ENCODE results near the gene SORT1.
"Not testable (repeated sequence)": the region's sequence is repeated elsewhere in the genome, so short reads cannot be mapped to it uniquely, and the experiment has no call there.

The SORT1 gene

DNA sequence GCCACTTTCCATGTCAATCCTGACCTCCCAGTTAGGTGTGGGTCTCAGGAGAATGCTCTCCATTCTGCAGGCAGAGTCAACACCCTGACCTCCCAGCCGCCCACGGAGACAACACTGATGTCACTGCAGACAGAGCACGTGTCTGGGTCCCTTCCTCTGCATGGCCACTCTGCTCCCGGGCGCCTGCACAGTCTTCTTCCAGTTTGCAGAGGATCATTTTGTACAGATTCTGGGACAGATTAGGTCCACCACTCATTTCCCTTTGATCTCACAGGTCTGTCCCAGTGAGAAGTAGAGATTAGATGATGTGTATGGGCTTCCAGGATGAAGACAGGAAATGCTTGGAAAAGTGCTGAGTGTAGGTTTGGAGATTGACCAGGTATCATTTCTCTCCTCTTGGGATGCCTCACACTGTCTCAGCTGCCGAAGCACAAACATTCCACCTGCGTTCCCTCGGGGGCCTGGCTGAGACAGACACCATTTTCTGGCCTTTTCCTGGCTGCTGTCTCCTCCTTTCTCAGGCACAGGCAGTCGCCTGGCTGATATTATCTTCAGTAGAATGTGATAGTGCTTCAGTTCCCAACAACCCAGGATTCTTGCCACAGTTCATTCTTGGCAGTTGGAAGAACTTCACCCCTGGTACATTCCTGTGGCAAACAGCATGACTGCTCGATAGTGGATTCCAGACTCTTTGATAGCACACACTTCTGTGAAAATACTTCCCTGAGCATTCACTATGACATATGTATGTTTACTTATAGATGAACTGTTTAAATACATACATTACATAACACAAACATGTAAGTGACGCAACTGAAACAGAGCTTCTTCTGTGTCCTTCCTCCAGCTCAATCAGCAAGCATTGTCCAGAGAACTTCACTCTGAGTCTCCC, 98.8 kb downstream of the SORT1 start:
- no peak for DNase-seq (ENCODE audit: low read depth, low spot score)

DNA sequence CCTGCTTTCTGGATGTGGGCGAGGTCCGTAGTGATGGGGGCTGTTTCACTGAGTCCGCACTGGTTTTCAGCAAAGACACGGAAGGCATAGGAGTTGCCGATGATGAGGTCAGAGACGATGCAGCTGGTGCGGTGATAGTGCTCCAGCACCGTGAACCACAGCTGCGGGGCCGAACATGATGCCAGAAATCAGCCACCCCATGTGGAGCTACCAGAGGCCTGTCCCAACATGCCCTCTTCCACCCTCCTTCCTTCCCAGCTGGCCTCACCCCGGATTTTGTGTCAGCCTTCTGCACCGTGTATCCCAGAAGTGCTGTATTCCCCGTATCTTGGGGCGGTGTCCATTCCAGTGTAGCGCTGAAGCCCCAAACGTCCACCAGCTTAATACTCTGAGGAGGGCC, 100.9 kb downstream of the SORT1 start:
- DNase-seq (ENCODE audit: low read depth, low spot score), result no peak

DNA sequence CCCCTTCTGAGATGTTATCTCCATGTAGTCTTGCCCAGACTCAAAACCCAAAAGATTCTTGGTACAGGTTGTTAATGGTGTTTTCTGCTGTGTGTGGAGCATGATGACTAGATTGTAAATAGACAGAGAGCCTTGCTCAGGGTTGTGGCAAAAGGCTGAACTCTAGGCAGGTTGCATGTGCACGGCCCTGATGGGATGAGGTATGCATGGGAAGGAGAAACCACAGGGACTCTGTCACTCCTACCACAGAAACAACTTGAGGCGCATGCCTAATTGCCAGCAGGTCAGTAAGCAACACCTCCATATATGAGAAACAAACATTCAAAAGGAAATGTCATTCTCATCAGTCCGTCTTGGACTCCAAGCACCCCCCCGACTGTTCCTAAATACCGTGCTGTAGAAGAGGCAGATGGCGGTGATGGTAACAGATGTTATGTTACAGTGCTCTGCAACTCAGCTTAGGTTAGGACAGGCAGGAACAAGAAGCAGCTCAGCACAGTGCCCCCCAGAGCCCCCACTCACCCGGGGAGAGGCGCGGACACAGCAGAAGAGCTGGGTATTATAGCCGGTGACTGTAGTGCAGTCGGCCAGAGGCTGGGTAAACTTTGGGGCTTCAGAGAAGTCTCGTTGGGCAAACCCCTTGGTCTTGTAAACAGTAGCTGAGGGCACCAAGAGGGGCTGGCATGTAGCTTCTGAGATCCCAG, 101.9 kb downstream of the SORT1 start:
- no peak for DNase-seq (ENCODE audit: low read depth, low spot score)

DNA sequence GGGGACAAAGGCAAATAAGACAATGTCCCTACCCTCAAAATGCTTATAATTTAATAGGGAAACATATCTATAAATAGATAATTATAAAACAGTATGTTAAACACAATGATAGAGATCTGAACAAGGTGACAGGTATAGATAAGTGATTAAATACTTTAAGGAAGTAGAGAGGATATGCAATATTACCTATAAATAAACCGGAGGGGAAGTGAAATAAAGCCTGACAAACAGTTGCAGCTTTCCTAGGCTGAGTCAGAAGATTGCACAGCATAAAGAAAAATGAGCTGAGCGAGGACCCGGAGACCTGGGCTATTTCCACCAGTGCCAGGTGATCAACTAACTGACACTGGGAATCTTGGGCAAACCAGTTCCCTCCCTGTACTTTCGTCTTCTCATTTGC, 103.2 kb downstream of the SORT1 start:
- no peak for DNase-seq (ENCODE audit: low read depth, low spot score)

DNA sequence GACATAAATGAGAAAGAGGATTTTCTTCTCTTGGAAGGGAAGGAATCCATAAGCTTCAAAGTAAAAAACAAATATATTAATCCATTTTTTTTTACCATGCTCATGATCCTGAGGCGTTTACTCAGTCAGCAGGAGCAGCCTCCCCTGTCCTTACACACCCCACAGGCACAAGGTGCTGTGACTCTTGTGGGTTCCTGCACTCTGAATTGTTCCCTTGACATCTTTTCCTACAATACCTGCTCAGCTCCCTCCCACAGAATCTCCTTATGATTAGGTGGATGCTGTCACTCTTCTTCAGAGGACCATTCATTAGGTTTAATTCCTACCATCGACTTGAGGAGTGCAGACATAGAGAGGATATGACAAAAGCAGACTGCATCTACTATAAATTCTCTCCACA, 104.7 kb downstream of the SORT1 start:
- no peak for DNase-seq (ENCODE audit: low read depth, low spot score)

DNA sequence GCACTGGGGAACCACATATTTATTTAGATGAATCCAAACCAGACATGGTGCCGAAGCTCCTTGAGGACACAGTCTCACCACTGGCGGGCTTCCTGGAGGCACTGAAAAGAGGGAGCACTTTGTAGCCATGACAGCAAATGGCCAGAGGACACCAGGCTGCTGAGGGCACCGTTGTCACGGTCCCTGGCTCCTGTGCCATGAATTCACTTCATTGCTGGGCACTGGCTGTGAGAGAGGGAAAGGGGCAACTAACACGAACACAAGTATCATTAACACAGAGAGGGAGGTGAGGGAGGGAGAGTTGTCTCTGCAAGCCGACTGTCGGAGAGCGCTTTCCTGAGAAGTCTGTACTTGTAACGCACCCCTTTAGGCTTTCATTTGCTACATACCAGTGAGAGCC, 105.4 kb downstream of the SORT1 start:
- no peak for DNase-seq (ENCODE audit: low read depth, low spot score)

DNA sequence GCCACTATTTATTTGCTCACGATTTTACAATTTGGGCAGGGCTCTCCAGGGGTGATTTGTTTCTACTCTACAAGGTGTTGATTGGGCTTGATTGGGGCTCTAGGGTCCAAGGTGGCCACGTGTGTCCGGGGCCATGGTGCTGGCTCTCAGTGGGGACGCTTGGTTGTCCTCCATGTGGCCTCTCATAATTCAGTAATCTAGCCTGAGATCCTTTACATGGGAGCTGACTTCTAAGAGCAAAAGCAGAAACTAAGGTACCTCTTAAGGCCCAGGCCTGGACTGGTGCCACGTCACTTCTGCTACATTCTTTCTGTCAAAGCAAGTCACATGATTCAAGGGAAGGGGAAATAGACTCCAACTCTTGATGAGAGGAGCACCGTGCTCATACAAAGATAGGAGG, 106.7 kb downstream of the SORT1 start:
- no peak for DNase-seq (ENCODE audit: low read depth, low spot score)

DNA sequence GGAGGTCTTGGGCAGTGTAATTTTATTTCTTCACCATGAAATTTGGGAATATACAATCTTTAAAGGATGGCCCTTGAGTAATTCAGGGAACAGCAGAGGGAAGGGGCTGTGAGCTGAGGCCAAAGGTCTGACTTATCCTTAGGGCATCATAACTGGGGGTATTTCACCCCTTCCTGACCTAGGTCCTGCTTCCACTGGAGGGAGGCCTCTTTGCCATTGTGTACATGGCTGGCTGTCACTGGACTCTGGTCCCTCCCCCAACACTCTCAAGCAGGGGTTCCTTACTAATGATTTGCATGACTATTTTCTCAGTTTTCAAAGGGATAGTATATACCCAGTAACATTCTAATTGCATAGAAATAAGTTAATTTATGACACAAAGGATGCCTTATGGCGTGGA, 107.6 kb downstream of the SORT1 start:
- no peak for DNase-seq (ENCODE audit: low read depth, low spot score)

DNA sequence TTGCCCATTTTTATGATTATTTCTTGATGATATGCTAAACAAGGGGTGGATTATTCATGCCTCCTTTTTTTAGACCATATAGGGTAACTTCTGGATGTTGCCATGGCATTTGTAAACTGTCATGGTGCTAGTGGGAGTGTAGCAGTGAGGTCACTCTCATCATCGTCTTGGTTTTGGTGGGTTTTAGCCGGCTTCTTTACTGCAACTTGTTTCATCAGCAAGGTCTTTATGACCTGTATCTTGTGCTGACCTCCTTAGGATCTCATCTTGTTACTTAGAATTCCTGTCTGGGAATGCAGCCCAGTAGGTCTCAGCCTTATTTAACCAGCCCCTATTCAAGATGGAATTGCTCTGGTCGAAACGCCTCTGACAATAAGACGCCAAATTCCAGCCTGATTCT, 111.0 kb downstream of the SORT1 start:
- not testable (repeated sequence) for DNase-seq (ENCODE audit: low read depth, low spot score)

DNA sequence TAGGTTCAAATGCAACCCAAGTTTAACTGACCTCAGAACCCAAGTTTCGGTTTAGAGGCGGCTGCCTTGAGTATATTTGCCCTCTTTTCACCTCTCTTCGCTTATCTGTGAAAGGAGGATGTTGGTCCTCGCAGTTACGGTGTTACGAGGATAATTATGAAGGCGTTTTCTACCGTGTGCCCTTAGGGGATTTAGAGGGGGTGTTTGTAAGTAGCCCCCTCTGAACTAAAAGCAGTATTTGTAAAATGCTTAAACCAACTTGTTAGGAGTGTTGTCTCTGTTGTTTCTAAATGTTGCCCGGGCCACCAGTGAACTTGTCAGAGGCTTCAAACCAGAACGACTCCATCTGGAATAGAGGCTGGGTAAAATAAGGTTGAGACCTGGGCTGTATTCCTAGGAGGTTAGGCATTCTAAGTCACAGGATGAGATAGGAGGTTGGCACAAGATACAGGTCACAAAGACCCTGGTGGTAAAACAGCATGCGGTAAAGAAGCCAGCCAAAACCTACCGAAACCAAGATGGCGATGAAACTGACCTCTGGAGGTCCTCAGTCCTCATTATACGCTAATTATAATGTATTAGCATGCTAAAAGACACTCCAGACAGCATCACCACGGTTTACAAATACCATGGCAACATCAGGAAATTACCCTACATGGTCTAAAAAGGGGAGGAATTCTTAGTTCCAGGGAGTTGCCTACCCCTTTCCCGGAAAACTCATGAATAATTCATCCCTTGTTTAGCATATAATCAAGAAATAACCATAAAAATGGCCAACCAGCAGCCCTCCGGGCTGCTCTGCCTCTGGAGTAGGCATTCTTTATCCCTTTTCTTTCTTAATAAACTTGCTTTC, 113.7 kb downstream of the SORT1 start:
- DNase-seq (ENCODE audit: low read depth, low spot score), result no peak

DNA sequence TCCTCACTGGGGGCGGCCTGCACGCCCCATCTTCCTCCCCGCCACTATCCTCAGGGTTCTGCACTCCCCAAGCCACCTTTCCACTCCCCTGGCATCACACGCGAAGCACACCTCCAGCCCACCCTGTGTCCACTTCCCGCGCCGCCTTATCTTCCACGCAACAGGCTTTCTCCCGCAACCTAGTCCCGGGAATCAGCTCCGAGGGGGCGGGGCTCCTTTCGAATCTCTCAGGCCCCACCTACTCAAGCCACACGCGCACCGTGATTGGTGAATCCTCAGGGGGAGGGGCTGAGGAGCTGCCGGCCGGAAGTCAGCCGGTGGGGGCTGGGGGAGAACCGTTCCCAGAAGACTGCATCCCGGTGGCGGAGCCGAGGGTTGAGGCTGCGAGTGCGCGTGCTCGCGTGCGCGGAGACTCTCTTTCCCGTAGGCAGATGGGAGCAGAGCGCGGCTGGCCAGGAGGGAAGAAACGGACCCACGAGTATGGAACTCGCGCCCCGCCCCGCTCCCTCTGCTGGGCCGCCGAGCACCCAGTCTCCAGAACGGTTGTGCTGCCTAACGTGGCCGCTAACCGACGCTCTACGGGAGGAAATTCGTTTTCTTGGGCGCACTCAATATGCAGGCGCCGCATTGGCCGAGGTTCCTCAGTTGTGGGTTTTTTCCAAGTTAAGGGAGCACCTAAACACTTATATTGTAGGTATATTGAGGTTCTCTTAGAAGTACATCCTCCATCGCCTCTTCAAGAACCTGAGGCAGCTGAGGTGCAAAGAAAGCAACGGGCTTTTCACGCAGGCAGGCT, 114.6 kb downstream of the SORT1 start, which contains the start of gene PSRC1:
Gene PSRC1 (minus strand): TSS at position 194 of the 796 bp plus-strand sequence.
- DNase-seq (ENCODE audit: low read depth, low spot score), result peak; percentile 87

DNA sequence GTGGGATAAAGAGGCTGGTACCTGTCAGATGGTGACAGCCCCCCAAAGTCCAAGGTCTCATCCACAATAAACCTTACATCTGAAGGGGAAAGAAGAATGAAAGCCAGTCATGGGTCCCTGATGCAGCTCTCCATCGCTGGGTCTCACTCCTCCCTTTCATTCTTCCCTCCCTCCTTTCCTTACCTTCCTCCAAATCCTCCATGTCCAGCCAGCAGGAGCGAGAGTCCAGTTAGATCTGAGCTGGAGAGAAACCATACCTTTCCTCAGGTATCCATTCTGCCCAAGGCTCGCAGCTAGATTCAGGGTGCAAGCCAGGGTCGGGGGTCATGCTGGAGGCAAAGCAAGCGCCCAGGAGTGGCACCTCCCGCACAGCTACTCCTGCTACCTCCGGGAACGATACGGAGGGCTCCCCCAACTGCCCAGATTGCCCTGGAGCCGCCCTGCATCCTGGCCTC, 115.2 kb downstream of the SORT1 start:
- no peak for DNase-seq (ENCODE audit: low read depth, low spot score)

DNA sequence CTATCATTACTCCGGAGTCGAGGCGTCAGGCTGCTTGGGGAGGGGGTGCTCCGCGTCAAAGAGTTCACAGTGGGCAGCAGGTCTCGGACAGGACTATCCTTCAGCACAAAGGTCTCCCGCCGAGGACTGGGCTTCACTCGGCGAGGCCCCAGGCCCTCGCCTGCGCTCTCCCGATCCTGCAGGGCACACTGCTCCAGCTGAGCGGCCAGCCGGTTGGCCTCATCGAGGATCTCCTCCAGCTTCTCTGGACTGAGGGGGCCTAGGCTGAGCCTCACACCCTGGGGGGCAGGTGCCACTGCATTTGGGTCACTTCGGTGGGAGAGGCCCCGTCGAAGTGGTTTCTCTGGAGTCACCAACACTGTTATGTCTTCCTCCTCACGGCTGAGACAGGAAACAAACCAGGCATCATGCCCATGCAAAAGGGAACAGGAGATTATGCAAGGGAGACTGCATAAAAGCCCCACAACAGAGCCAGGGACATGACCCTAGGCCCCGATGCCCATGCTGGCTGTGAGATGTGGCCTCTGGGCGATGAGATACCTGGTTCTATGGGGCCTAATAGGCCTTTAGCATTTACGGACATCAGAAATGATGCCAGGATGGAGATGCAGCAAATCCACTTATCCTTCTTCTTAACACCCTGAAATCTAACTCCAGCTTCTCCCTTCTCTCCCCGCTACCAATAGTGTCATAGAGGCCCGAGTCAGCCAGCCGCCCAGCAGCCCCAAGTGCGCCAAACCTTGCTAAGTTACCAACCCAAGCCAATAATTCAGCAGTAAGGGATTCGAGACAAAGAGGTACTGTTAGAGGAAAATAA, 115.8 kb downstream of the SORT1 start:
- DNase-seq (ENCODE audit: low read depth, low spot score), result no peak

DNA sequence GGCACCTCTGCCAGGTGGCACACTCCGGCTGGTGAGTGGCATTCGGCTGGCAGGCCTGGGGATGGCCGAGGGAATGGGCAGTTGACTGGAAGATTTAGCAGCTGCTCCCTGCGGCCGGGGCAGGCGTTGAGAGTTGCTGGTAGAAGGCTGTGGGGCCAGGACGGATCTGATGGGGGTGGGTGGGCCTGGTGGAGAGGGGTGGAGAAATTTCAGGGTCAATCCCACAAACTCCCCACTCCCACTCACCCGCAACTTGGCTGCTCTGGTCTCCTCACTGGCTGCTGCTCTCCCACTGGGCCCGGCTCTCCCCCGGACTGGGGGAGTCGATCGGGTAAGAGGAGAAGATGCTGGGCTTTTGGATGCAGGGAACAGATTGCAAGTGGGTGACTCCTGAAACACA, 116.9 kb downstream of the SORT1 start:
- DNase-seq (ENCODE audit: low read depth, low spot score), result no peak

DNA sequence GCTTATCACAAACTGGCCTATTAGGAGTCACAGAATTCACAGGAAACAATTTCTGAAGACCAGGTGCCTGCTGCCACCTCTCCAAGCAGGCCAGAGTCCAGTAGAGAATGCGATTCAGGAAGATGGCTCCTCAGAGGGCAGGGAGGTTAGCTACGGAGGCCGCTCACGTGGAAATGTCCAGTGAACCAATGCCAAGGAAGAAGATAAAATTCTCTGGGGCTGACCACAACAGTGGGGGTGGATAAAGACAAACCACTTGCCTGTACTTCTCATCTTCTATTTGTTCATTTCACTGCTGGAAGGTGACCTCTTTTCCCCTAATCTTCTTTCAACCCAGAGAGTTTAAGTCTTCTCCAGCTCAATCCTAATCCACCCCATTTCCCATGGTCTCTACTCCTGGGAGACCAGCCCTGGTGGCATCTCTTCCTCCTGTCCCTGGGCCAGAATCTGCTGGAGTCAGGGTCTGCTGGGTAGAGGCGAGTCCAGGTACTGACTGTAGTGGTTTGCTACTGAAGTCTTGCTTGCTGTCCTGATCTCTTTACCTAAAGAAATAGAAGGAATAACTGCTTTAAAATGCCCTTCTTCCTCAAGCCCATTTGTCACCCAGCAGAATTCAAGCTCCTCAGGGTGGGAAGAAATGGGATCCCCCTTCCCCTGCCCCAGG, 118.0 kb downstream of the SORT1 start:
- DNase-seq (ENCODE audit: low read depth, low spot score), result no peak

DNA sequence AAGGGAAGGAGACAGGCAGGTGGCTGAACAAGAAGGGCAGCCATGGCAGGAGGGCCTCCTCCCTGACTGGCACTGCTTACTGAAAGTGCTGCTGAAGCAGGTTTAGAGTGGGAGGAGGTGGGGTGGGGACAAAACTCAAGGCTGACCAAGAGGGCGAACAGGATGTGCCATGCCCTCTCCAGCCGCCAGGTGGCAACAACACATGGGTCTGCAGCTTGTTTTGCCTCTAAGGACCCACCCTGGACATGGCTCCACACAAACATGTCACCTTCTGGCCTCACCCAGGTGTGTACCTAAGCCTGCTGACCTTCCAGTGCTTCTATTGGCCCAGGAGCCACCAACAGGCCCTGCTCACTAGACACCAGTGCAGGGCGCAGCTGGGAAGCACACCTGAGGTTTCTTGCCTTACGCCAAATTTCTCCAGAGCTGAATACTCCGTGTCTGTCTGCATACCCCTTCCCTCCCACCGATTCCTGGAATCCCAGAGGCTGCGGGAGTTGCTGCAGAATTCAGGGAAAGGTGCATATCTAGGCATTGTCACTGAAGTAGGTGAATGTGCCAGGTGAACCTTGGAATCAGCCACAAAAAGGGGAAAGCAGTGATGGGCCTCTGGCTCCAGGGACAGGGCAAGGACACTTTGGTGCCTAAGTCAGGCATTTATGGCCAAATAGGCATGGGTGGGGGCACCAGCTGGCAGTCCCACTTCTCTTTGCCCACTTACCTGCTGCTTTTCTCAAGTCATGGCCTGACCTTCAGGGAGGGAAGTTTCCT, 120.1 kb downstream of the SORT1 start:
- peak; percentile 21 for DNase-seq (ENCODE audit: low read depth, low spot score)

DNA sequence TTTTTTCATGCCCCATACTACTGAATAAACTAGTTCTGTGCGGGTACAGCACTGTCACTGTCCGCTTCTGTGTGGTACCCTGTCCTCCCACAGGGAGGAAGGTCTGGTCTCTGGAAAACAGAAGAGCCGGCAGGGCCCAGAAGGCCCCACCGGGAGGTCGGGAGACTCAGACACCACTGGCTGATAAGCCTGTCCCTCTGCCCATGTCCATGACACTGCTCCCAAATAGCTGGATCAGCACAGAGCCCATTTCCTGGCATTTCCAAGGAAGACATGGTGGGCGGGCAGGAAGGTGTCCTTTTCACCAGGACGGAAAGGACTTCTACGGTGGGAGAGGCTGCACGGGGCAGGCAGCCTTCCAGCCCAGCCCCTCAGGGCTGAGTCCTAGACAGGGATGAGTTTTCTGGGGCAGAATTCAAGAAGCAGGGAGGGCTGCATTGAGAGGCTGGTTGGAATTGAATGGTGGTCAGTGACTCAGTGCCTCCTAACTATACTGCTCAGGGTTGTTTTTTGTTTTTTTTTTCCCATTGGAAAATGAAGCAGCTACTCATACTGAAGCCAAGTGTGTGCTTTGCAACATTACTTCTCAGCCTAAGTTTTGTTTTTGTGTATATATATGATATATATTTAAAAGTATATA, 121.9 kb downstream of the SORT1 start:
- no peak for DNase-seq (ENCODE audit: low read depth, low spot score)

Measured in activated CD4-positive, CD25-positive, alpha-beta regulatory T cell treated with anti-CD3 and anti-CD28 coated beads, Interleukin-2, amount 50 U/mL, for 16 hours (primary cell).